ENCODE results near the gene AKAP8L.

The AKAP8L gene

GRCh38 chr19:15379083-15379998 is 39.4 kb downstream of the AKAP8L start, which contains the start of gene AKAP8:
TSS of gene AKAP8 (minus strand) at chr19:15379787. CDS start at chr19:15379731, 56 bp downstream.
- peak; percentile 98 for DNase-seq (ENCODE audit: low read depth)
- peak within 1 kb of the TSS; percentile 97 for H3K4me3 ChIP-seq (ENCODE audit: low read depth, low read length)
- peak; percentile 37; the same call in 1 of the 2 replicates for TF ChIP-seq MYC (IDR thresholded peaks at IDR 0.05; ENCODE audit: low read depth, low read length)
- TF ChIP-seq, protein P1, sequence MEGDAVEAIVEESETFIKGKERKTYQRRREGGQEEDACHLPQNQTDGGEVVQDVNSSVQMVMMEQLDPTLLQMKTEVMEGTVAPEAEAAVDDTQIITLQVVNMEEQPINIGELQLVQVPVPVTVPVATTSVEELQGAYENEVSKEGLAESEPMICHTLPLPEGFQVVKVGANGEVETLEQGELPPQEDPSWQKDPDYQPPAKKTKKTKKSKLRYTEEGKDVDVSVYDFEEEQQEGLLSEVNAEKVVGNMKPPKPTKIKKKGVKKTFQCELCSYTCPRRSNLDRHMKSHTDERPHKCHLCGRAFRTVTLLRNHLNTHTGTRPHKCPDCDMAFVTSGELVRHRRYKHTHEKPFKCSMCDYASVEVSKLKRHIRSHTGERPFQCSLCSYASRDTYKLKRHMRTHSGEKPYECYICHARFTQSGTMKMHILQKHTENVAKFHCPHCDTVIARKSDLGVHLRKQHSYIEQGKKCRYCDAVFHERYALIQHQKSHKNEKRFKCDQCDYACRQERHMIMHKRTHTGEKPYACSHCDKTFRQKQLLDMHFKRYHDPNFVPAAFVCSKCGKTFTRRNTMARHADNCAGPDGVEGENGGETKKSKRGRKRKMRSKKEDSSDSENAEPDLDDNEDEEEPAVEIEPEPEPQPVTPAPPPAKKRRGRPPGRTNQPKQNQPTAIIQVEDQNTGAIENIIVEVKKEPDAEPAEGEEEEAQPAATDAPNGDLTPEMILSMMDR (IDR thresholded peaks at IDR 0.05; ENCODE audit: low read depth, low read length): no peak
- peak; percentile 49 for TF ChIP-seq POLR2A (IDR thresholded peaks at IDR 0.05; ENCODE audit: extremely low read depth, insufficient read length)
- TF ChIP-seq, protein P2, sequence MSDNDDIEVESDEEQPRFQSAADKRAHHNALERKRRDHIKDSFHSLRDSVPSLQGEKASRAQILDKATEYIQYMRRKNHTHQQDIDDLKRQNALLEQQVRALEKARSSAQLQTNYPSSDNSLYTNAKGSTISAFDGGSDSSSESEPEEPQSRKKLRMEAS (IDR thresholded peaks at IDR 0.05; ENCODE audit: low read depth, low read length): peak; percentile 52

GRCh38 chr19:15378534-15379082 is 40.2 kb downstream of the AKAP8L start:
- DNase-seq (ENCODE audit: low read depth): peak; percentile 73
- H3K4me3 ChIP-seq (ENCODE audit: low read depth, low read length): peak overlapping the region; percentile 97
- TF ChIP-seq, protein P1 (IDR thresholded peaks at IDR 0.05; ENCODE audit: low read depth, low read length): no peak
- no peak for TF ChIP-seq POLR2A (IDR thresholded peaks at IDR 0.05; ENCODE audit: extremely low read depth, insufficient read length)
- TF ChIP-seq, protein P2 (IDR thresholded peaks at IDR 0.05; ENCODE audit: low read depth, low read length): peak; percentile 71
- peak; percentile 85 for TF ChIP-seq MYC (IDR thresholded peaks at IDR 0.05; ENCODE audit: low read depth, low read length)

DNA sequence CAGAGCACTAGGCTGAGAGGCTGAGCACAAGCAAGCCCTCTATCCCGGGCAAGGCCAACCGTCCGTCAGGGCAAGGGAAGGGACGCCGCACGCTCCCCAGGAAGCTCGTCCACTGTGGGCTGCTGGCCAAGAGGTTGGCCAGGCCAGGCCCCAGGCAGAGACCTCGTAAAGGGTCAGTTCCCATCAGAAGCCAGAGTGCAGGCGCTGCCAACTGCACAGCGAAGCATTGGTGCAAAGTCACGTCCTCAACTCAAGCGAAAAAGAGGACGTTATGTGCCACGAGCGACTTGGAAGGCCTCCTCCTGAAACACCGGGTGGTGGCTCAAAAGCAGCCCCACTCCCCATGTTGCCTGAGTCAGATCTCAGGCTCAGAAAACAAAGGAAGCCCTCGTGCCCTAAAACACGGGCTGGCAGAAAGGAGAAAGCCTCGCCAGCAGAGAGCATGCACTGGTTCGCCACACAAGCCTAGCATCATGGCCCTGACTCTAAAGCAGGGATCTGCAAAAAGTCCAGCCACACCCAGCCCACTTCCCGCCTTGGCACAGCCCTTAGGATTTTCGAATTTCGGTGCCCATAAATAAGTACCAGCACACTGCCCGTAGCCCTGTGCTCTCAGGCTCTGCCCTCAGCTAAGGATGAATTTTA is 43.9 kb downstream of the AKAP8L start:
- DNase-seq (ENCODE audit: low read depth): no peak
- no peak overlapping the region for H3K4me3 ChIP-seq (ENCODE audit: low read depth, low read length)
- TF ChIP-seq, protein P1 (IDR thresholded peaks at IDR 0.05; ENCODE audit: low read depth, low read length): no peak
- TF ChIP-seq, protein P2 (IDR thresholded peaks at IDR 0.05; ENCODE audit: low read depth, low read length): no peak
- no peak for TF ChIP-seq MYC (IDR thresholded peaks at IDR 0.05; ENCODE audit: low read depth, low read length)
- TF ChIP-seq POLR2A (IDR thresholded peaks at IDR 0.05; ENCODE audit: extremely low read depth, insufficient read length): no peak

GRCh38 chr19:15374105-15374651 is 44.6 kb downstream of the AKAP8L start:
- no peak for DNase-seq (ENCODE audit: low read depth)
- H3K4me3 ChIP-seq (ENCODE audit: low read depth, low read length): no peak overlapping the region
- TF ChIP-seq, protein P2 (IDR thresholded peaks at IDR 0.05; ENCODE audit: low read depth, low read length): no peak

DNA sequence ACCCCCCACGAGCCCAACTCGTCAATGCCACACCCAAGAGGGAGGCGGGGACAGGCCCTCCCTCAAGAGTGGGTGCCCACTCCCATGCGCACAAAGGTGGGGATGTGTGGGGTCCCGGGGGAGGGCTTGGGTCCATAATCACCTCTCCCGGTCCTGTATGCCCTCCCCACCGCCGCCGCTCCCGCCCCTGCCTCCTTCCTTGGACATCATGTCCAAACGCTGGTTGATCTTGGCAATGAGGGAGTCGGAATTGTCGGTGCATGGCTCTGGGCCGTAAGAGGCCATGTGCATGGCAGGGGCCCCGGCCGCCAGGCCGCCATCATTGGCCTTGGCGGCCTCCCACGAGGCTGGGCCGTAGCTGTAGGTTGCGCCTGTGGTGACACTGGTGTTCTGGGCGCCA is 45.1 kb downstream of the AKAP8L start:
- DNase-seq (ENCODE audit: low read depth): no peak
- H3K4me3 ChIP-seq (ENCODE audit: low read depth, low read length): no peak overlapping the region
- TF ChIP-seq MYC (IDR thresholded peaks at IDR 0.05; ENCODE audit: low read depth, low read length) (no peak), POLR2A (IDR thresholded peaks at IDR 0.05; ENCODE audit: extremely low read depth, insufficient read length) (no peak)
- TF ChIP-seq, protein P1 (IDR thresholded peaks at IDR 0.05; ENCODE audit: low read depth, low read length): no peak
- TF ChIP-seq, protein P2 (IDR thresholded peaks at IDR 0.05; ENCODE audit: low read depth, low read length): no peak

All from NB4 (cell line).